Raji (cell line): ENCODE results near the gene ANGPT4.

Experiments used
- POLR2A ChIP-seq: IDR thresholded peaks from 2 replicates; pipeline ENCODE4 v1.6.1; 2011; ENCODE audit warnings: low read depth, low read length, control low read depth; ENCODE audit not compliant: insufficient read depth

ANGPT4 gene

DNA sequence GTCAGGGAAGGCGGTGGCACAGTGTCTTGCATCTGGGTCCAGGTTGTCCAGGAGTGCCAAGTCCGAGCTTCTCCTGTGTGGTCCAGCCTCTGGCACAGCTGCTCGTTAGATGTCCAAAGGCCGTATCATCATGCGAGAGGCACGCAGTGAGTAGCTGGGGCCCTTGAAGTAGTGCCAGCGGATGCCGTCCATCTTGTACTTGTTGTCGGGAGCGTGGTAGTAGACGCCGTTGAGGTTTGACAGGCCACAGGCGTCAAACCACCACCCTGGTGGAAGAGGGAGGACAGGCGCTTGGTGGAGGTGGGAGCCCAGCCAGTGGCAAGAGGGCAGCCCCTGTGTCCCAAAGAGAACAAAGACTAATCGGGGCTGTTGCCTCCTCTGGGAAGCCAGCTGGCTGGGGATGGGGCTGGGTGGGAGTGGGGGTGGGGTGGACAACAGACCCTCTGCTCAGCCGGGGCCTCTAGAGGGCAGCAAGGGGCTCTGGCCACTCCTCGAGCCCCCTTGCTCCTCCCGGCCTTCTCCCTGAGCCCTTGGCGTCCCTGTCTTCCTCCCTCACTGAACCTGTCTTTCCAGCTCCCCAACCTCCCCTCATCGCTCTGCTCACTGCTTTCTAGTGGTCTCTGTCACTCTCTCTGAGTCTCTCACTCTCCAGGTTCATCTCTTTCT is 43.1 kb downstream of the ANGPT4 start:
- TF ChIP-seq POLR2A, result no peak

DNA sequence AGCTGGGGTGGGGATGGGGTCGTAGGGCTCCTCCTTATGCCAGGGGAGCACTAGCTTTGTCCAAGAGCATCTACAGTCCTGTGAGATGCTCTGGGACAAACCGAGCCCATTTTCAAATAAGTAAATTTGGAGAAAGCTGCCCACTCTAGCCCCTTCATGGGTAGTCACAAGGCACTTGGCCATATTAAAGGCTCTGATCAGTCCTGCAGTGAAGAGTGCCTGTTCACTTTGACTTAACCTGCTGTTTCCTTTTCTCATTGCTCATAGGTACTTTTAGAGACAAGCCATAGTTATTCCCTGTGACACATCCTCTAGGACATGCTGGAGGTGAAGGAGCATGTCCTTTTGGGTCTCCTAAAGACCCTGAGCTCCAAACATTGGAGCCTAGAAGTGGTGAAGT is 44.2 kb downstream of the ANGPT4 start:
- no peak for TF ChIP-seq POLR2A

DNA sequence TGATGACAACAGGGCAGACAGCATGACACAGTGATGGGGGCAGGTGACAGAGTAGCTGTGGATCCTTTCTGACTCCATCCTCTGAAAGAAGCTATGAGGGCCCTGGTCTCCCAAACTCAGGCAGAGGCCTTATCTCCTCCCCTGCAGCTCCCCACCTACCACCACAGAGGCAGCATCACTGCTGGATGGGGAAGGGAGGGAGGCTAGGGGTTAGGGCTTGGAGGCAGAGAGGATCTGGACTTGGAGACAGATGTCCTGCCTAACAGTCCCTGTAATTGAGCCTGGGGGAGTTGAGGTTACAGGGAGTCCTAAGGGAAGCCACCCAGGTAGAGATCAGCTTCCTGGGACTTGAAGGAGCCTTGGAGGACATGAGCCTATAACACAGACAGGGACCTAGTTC is 44.7 kb downstream of the ANGPT4 start:
- TF ChIP-seq POLR2A, result no peak

DNA sequence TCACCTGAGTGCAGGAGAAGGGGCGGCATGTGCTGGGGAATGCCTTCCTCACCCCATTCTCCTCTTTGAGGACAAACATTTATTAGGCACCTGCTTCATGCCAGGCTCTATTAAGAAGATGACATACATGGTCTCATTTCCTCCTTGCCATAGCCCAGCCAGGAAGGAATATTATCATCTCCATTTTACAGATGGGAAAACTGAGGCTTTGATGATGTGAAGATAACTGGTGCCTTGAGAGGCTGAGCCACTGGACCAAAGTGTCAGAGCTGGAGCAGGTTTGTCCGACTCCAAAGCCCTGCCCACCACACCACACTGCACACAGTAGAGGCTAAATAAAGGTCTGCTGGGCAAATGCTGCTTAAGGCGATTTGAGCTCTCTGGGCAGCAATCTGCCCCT is 45.4 kb downstream of the ANGPT4 start:
- TF ChIP-seq POLR2A, result no peak

DNA sequence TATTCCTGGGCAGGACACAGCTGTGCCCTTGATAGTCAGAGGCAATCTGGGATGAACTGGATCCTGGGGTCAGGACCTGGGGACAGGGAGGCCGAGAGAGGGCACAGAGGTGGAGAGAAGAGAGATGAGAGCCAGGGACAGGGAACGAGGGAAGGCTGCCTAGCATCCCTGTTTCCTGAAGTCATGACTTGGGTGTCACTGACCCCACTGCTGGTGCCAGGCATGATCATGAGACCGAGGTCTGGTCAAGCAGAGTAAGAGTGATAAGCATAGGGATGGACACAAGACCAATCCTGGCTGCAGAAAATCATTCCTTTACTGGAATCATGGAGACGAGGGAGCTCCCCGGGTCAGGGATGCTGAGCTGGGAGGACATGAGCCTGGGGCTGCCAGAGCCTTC is 46.5 kb downstream of the ANGPT4 start:
- no peak for TF ChIP-seq POLR2A

DNA sequence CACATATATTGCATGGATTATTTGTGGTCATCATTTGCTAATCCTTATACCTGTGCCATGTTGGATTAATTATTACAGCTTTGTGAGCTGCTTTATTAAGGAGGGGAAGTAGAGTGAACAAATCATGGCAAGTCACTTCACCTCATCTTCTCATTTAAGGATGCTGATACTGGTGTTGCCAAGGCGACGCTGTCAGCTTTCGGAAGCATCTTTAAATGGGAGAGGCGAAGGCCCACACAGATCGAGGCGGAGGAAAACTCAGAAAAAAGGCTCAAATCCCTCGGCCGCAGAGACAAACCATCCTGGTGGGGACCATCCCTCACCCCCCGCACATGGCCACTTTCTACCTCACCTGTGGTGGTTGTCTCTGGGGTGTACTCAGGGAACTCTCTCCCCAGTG is 47.9 kb downstream of the ANGPT4 start:
- TF ChIP-seq POLR2A, result no peak

DNA sequence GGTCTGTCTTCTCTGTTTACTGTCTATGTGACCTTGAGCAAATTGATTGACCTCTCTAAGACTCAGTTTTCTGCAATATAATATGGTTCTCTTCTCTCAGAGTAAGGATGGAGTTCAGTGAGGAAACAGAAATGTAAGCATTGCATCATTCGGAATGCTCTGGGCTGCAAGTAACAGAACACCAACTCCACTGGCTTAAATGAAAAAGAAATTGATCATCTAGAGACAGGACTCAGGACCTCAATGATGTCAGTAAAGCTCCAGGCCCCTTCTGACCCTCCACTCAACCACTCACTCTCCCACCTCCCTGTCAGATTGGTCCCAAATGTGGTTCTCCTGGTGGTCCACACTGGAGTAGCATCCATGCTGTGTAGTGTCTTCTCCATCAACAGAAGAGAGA is 50.7 kb downstream of the ANGPT4 start:
- no peak for TF ChIP-seq POLR2A

DNA sequence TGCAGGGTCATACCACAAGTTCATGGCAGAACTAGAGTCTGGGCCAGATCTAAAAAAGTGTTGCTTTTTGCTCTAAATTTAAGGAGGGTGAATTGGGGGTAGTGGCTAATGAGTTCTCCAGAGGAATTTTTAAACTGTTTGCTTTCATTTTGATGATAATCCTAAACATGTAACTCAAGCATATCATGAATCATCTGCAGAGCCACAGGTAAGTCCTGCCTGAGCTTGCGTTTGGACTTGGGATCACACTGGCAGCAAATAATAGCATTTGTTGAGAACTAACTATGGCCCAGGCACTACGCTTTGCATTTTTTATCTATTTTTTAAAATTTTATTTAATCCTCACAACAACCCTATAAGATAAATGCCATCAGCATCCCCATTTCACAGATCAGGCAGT is 55.2 kb downstream of the ANGPT4 start:
- no peak for TF ChIP-seq POLR2A

DNA sequence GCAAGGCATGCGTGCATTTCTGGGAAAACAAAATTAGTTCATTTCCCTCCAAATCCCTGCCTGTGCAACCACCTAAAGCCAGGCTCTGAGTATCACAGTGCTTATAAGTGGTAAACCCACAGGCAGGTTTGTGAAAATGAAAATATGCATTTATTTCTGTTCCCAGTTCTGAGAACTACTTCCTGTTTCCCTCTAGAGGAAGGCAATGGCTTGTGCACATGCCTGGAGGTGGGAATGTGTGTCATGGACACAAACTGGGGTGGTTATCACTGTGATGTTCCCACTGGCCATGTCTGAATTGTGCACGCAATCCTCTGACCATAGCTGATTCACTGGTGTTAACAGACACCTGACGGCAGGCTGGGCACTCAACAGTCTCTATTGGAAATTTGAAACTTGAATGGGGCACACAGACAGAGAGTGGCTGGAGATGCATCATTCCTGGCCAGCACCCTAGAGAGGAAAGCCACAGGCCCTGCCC is 56.3 kb downstream of the ANGPT4 start:
- no peak for TF ChIP-seq POLR2A

DNA sequence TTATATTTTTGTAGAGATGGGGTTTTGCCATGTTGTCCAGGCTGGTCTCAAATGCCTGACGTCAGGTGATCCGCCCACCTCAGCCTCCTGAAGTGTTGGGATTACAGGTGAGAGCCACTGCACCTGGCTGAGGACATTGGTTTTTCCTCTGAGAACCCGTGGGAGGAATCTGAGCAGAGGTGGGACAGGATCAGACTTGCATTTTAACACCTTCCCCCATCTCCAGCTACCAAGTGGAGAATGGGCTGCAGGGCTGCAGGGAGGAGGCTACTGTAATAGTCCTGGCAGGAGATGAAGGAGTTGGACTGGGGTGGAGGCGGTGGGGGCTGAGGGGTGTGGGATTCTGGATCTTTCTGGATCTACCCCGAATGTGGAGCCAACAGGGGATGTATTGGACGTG is 58.1 kb downstream of the ANGPT4 start:
- TF ChIP-seq POLR2A, result no peak

DNA sequence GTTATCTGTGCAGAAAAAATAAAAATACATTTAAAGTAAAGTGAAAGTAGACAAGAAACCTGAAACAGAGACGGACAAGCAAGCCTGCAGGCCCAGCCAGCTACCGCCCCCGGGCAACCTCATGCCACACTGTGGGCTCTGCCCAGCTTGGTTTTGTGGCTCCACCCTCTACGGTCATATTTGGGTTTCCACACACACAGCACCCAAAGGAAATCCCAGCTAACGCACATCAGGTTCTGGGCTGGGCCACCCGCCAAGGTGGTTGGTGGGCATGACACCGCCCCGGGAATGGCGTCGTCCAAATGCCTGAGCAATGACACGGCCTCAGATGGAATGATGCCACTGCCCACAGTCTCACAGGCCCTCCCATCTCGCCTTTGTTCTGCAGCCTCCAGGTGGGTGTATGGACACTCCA is 59.8 kb downstream of the ANGPT4 start:
- TF ChIP-seq POLR2A, result no peak

DNA sequence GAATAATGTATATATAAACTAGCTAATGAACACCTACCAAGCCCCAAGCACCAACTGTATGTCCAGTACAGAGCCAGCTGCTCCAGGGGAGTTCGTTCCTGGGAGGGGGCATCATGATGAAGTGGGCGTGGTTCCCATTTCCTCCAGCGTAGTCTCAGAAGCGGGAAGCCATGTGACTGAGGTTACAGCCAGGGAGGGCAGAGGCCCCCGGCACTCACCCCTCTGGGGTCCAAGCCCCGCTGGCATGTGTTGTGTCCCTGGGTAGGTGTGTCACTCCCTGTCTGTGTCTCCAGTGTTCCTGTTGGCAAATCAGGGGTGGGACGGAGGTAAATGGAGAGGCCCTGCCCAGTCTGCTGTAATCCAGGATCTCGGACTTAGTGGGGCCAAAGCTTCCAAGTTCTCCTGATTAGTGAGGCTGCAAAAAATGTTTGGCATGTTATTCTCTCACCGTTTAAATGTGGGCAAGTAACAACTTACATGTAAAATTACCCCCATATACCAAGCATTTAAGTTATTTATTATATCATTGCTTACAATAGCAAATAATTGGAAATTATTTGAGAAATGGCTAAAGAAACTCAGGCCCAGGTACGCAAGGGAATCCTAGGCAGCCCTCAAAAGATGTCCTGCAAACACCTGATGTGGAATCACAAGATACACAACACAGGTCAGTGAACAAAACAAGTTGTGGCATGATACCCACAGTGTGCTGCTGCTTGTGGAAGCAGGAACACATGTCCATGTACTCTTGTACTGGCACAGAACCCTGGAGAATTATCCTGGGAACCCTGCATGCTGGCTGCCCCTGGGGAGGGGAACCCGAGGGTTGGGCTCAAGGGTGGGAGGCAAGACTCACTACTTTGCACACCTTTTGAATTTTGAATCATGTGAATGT is 60.4 kb downstream of the ANGPT4 start:
- TF ChIP-seq POLR2A, result no peak

DNA sequence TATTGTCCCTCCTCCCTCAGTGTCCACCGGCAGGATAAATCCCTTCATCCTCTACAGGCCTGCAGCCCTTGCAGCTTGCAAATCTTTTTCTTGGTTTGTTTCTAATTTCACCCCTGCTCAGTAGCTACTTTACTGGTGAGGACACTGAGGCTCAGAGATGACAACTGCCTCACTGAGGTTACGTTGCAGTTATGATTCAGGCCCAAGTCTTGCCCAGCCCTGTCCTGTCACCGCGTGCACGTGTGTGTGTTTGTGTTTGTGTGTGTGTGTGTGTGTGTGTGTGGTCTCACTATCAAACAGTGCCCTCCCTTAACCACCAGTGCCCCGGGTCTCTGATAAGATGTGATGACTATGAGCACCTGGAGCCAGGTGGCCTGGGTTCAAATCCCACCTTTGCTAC is 61.5 kb downstream of the ANGPT4 start:
- no peak for TF ChIP-seq POLR2A

DNA sequence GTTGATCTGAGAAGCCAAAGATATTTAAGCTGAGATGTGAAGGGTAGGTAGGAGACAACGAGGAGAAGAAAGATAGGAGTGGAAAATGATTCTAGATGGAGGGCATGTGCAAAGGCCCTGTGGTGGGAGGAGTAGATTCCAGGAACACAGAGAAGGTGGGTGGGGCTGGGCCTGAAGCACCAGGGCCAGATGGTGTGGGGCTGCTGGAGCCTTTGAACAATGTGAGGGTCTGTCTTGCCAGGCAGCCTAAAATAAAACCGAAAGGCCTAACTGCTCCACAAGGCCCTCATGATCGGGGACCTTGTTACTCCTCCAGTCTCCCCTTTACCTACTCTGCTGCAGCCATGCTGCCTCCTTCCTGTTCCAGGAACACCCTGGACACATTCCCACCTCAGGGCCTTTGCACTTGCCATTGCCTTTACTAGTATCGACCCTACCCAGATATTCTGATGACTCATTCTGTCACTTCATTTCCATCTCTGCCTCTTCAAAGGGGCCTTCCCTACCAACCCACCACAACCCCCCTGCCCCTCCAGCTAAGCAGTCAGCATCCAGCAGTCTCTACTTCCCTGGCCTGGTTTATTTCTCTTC is 62.6 kb downstream of the ANGPT4 start:
- TF ChIP-seq POLR2A, result no peak

DNA sequence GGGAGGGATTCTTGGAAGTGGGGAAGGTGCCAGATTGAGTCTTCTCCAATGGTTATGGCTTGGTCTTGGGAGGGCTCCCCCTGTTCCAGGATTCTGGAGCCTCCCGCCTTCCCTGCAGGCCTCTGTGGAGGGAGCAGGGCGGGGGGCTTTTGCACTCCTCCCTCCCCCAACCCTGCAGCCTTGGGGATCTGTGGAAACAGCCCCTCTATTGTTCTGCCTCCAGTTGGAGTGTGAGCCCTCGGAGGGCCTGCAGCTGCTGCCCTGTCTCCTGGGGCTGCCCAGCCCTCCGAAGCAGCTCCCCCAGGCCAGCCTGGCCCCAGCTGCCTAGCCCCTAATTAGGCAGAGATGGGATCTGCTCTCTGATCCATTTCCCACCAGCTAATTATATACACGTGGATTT is 67.9 kb downstream of the ANGPT4 start:
- TF ChIP-seq POLR2A, result no peak

DNA sequence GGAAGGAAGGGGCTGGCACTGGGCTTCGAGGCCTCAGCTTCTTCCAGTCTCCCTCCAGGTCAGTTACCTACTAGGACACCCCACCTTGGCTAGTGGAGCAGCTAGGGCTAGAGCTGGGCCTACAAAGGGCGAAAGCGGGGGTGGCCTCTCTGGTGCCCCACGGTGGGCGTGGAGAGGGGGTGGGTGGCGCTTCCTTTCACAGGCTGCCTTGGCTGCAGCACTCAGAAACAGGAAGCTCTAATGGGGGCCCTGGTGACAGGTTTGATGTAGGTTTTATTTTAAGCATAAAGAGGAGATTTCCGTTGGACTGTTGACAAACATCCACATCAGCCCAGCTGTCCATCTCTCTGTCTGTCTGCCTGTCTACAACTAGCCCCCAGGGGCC is 69.2 kb downstream of the ANGPT4 start:
- peak; percentile 37; the same call in 1 of the 2 replicates for TF ChIP-seq POLR2A
